Measurements from ENCODE around the gene LPCAT1. TPM values are rescaled to one million over a fixed set of nuclear protein-coding genes. Genes with fewer than 3 reads are reported as not detected.

LPCAT1 gene
- total RNA-seq, 1 experiment from 2014 or later = 59.8 TPM

- no peaks in the 10 kb centered on the region; the same call in 1 of the 2 replicates for H3K36me3 ChIP-seq (ENCODE audit: control insufficient read depth, insufficient read depth, low read length)
- POLR2A ChIA-PET = no interaction called here
- ATAC-seq (no peak), DNase-seq (ENCODE audit: low read depth, low spot score) (no peak)
- in situ Hi-C loops (cut with HindIII; ENCODE audit: low pct_unique_long_range_greater_than_20kb, low sequenced_read_pairs) (no loop called here), intact Hi-C loops (cut with micrococcal nuclease; ENCODE audit: unreplicated experiment) (no loop called here)
- CTCF ChIA-PET = interaction anchor here (0.7 kb wide), 1 partner anchor 111 kb away, joined by 3 read pairs; no protein-coding TSS in a partner anchor
- no TSS peak for BruUV-seq (replicated peaks)
- H3K27ac ChIP-seq (ENCODE audit: low read length) = no peak overlapping the region
- H3K4me1 ChIP-seq (ENCODE audit: control insufficient read depth, insufficient read depth, low read length) = peaks cover 9% of the 10 kb centered on the region
- H3K27me3 ChIP-seq (ENCODE audit: control insufficient read depth, insufficient read depth, low read length) = no peaks in the 10 kb centered on the region; the same call in 1 of the 2 replicates
- no peak overlapping the region for H3K4me3 ChIP-seq (ENCODE audit: low read depth in 2 of 2, low read length in 2 of 2)
- TF ChIP-seq CTCF (IDR thresholded peaks at IDR 0.05) = no peak
- H3K9me3 ChIP-seq (ENCODE audit: control insufficient read depth, insufficient read depth, low read depth, low read length) = no peaks in the 10 kb centered on the region
Observed at GRCh38 chr5:1526681-1527131, 2.9 kb upstream of the LPCAT1 start.

GRCh38 chr5:1526190-1526631 is 2.5 kb upstream of the LPCAT1 start:
- H3K9me3 ChIP-seq (ENCODE audit: control insufficient read depth, insufficient read depth, low read depth, low read length) = no peaks in the 10 kb centered on the region
- BruUV-seq (replicated peaks) = no TSS peak
- intact Hi-C loops (cut with micrococcal nuclease; ENCODE audit: unreplicated experiment) = no loop called here
- in situ Hi-C loops (cut with HindIII; ENCODE audit: low pct_unique_long_range_greater_than_20kb, low sequenced_read_pairs) = no loop called here
- DNase-seq (ENCODE audit: low read depth, low spot score) (no peak), ATAC-seq (no peak)
- H3K4me1 ChIP-seq (ENCODE audit: control insufficient read depth, insufficient read depth, low read length) = peaks cover 12% of the 10 kb centered on the region
- ChIA-PET POLR2A (no interaction called here), CTCF (no interaction called here)
- no peak overlapping the region for H3K27ac ChIP-seq (ENCODE audit: low read length)
- no peaks in the 10 kb centered on the region; the same call in 1 of the 2 replicates for H3K27me3 ChIP-seq (ENCODE audit: control insufficient read depth, insufficient read depth, low read length)
- no peaks in the 10 kb centered on the region; the same call in 1 of the 2 replicates for H3K36me3 ChIP-seq (ENCODE audit: control insufficient read depth, insufficient read depth, low read length)
- TF ChIP-seq REST (IDR thresholded peaks at IDR 0.05; ENCODE audit: insufficient read depth in 1 of 2, low read depth in 2 of 2, low read length in 1 of 2) (no peak), SIN3A (IDR thresholded peaks at IDR 0.05; ENCODE audit: borderline replicate concordance, insufficient read depth, low read depth, low read length) (no peak), CTCF (IDR thresholded peaks at IDR 0.05) (no peak), POLR2AphosphoS5 (IDR thresholded peaks at IDR 0.05; ENCODE audit: low read depth, low read length) (no peak), TCF7L2 (IDR thresholded peaks at IDR 0.05; ENCODE audit: low read depth, low read length) (no peak)
- no peak overlapping the region for H3K4me3 ChIP-seq (ENCODE audit: low read depth in 2 of 2, low read length in 2 of 2)

Measured in Panc1 (cell line).